HG02970 (cell line): Measurements from ENCODE around the gene MEDAG.

ENCODE experiments used
- ATAC-seq: cut with Tn5 transposase; IDR thresholded peaks from one replicate; pipeline ENCODE4 v1.9.1; 2021; ENCODE audit warnings: mild to moderate bottlenecking, moderate library complexity, moderate number of reproducible peaks; ENCODE audit not compliant: unreplicated experiment, low FRiP score

MEDAG gene

GRCh38 chr13:30872685-30873461 lies 33.2 kb upstream of the MEDAG start:
- no peak for ATAC-seq

GRCh38 chr13:30873499-30873898 lies 32.6 kb upstream of the MEDAG start:
- no peak for ATAC-seq

- no peak for ATAC-seq
Observed at GRCh38 chr13:30874111-30874510, 32.0 kb upstream of the MEDAG start.

- no peak for ATAC-seq
Observed at GRCh38 chr13:30874561-30874960, 31.5 kb upstream of the MEDAG start.

GRCh38 chr13:30877335-30877734 lies 28.7 kb upstream of the MEDAG start:
- ATAC-seq: no peak

GRCh38 chr13:30880151-30880855 lies 25.8 kb upstream of the MEDAG start:
- ATAC-seq: no peak

GRCh38 chr13:30880856-30881155 lies 25.3 kb upstream of the MEDAG start:
- ATAC-seq: no peak

GRCh38 chr13:30881191-30881651 lies 24.9 kb upstream of the MEDAG start:
- no peak for ATAC-seq

- no peak for ATAC-seq
Observed at GRCh38 chr13:30882026-30882850, 23.8 kb upstream of the MEDAG start.

- ATAC-seq: no peak
Observed at GRCh38 chr13:30882996-30883766, 22.9 kb upstream of the MEDAG start.

GRCh38 chr13:30884543-30884942 lies 21.5 kb upstream of the MEDAG start:
- no peak for ATAC-seq

- no peak for ATAC-seq
Observed at GRCh38 chr13:30889196-30889690, 16.8 kb upstream of the MEDAG start.

- no peak for ATAC-seq
Observed at GRCh38 chr13:30892966-30893365, 13.1 kb upstream of the MEDAG start.

GRCh38 chr13:30895773-30896172 lies 10.3 kb upstream of the MEDAG start:
- ATAC-seq: no peak

- no peak for ATAC-seq
Observed at GRCh38 chr13:30898070-30898469, 8.0 kb upstream of the MEDAG start.

GRCh38 chr13:30898678-30899241 lies 7.3 kb upstream of the MEDAG start:
- no peak for ATAC-seq

- ATAC-seq: no peak
Observed at GRCh38 chr13:30900436-30900835, 5.6 kb upstream of the MEDAG start.

GRCh38 chr13:30900952-30901749 lies 4.9 kb upstream of the MEDAG start:
- ATAC-seq: no peak

- ATAC-seq: no peak
Observed at GRCh38 chr13:30904043-30904442, 2.0 kb upstream of the MEDAG start.
